Measurements from ENCODE around the gene LRIG3. TPM values are rescaled to one million over a fixed set of nuclear protein-coding genes. Genes with fewer than 3 reads are reported as not detected.
"Not testable (repeated sequence)": the region's sequence is repeated elsewhere in the genome, so short reads cannot be mapped to it uniquely, and the experiment has no call there.

LRIG3 gene
- total and polyA plus RNA-seq, 9 of the 15 experiments (the other 6 are each of a cell fraction or from before 2014, with no cell fraction given): 0.18 TPM; not detected in 8

DNA sequence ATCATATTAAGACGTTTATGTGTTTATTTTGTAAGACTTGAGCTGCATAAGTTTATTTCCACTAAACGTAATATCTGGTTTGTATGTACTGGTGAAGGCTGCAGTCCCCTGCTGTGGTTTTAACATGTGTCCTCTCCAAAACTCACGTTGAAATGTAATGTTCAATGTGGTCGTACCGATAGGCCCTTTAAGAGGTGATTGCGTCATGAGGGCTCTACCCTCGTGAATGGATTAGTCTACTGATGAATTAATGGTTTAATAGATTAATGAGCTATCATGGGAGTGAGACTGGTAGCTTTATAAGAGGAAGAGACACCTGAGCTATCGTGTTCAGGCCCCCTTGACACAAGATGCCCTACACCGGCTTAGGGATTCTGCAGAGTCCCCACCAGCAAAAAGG lies 14.9 kb downstream of the LRIG3 start:
- no peaks in the 10 kb centered on the region for H3K9me1 ChIP-seq (ENCODE audit: control insufficient read depth, insufficient read depth, low read length)
- no peaks in the 10 kb centered on the region for H4K20me1 ChIP-seq (replicated peaks; ENCODE audit: control insufficient read depth, insufficient read depth, low read length)
- FAIRE-seq (no peak), ATAC-seq (no peak), DNase-seq (ENCODE audit: extremely low read depth in 1 of 4, low spot score in 3 of 4) (no peak)
- H3K9ac ChIP-seq (ENCODE audit: insufficient read depth in 1 of 2, low read depth in 2 of 2, low read length in 2 of 2): no peak overlapping the region
- H3K9me3 ChIP-seq (replicated peaks; ENCODE audit: control insufficient read depth, insufficient read depth, low read depth, low read length): no peaks in the 10 kb centered on the region
- no peaks in the 10 kb centered on the region for H3K36me3 ChIP-seq (ENCODE audit: control insufficient read depth, insufficient read depth, low read length)
- no peak overlapping the region for H3K4me2 ChIP-seq (ENCODE audit: insufficient read depth, low read length)
- no peak for TF ChIP-seq NRF1 (conservative IDR thresholded peaks at IDR 0.05 in 1 of 2, IDR thresholded peaks at IDR 0.05 in 1 of 2)
- TF ChIP-seq ZNF707 (CRISPR knock-in tag; conservative IDR thresholded peaks at IDR 0.05): no peak
- TF ChIP-seq NONO (IDR thresholded peaks at IDR 0.05; ENCODE audit: low read depth in 2 of 2, low read length in 1 of 2): no peak
- no peak for TF ChIP-seq MYC (IDR thresholded peaks at IDR 0.05; ENCODE audit: low read depth, low read length)
- TF ChIP-seq MYC (CRISPR knock-in tag; IDR thresholded peaks at IDR 0.05; ENCODE audit: borderline replicate concordance, low read depth): no peak
- TF ChIP-seq, protein P1, sequence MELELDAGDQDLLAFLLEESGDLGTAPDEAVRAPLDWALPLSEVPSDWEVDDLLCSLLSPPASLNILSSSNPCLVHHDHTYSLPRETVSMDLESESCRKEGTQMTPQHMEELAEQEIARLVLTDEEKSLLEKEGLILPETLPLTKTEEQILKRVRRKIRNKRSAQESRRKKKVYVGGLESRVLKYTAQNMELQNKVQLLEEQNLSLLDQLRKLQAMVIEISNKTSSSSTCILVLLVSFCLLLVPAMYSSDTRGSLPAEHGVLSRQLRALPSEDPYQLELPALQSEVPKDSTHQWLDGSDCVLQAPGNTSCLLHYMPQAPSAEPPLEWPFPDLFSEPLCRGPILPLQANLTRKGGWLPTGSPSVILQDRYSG (tag; conservative IDR thresholded peaks at IDR 0.05; ENCODE audit: low read depth): no peak
- TF ChIP-seq GATA2 (CRISPR knock-in tag; IDR thresholded peaks at IDR 0.05): no peak
- TF ChIP-seq RFX5 (IDR thresholded peaks at IDR 0.05; ENCODE audit: low read depth, low read length): no peak
- TF ChIP-seq, protein P2, sequence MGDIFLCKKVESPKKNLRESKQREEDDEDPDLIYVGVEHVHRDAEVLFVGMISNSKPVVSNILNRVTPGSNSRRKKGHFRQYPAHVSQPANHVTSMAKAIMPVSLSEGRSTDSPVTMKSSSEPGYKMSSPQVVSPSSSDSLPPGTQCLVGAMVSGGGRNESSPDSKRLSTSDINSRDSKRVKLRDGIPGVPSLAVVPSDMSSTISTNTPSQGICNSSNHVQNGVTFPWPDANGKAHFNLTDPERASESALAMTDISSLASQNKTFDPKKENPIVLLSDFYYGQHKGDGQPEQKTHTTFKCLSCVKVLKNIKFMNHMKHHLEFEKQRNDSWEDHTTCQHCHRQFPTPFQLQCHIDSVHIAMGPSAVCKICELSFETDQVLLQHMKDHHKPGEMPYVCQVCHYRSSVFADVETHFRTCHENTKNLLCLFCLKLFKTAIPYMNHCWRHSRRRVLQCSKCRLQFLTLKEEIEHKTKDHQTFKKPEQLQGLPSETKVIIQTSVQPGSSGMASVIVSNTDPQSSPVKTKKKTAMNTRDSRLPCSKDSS (IDR thresholded peaks at IDR 0.05; ENCODE audit: low read depth, partially characterized antibody): no peak
- no peak for TF ChIP-seq CBFA2T2 (conservative IDR thresholded peaks at IDR 0.05)
- TF ChIP-seq, protein P3, sequence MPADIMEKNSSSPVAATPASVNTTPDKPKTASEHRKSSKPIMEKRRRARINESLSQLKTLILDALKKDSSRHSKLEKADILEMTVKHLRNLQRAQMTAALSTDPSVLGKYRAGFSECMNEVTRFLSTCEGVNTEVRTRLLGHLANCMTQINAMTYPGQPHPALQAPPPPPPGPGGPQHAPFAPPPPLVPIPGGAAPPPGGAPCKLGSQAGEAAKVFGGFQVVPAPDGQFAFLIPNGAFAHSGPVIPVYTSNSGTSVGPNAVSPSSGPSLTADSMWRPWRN (IDR thresholded peaks at IDR 0.05; ENCODE audit: low read depth): no peak
- no peaks in the 10 kb centered on the region for H3K4me1 ChIP-seq (replicated peaks in 1 of 2; ENCODE audit: control insufficient read depth in 2 of 2, insufficient read depth in 2 of 2, low read length in 2 of 2)
- BruUV-seq (replicated peaks): no TSS peak
- WGBS (ENCODE audit: insufficient coverage, low coverage, missing lambda C conversion rate): under 1% methylated on average over 9 of the region's 9 CpGs
- intact Hi-C loops (cut with micrococcal nuclease) (no loop called here), in situ Hi-C loops (cut with MboI) (no loop called here)
- no peak overlapping the region for H3K27ac ChIP-seq (ENCODE audit: extremely low read depth, low read depth, low read length)
- no peak overlapping the region for H2AFZ ChIP-seq (ENCODE audit: low read depth, low read length)
- H3K27me3 ChIP-seq (ENCODE audit: control insufficient read depth in 2 of 2, insufficient read depth in 2 of 2, low read length in 2 of 2): no peaks in the 10 kb centered on the region
- CTCF ChIA-PET (ENCODE audit: low intra/inter-chr PET ratio): no interaction called here
- POLR2A ChIA-PET: no interaction called here
- no peaks in the 10 kb centered on the region for H3K79me2 ChIP-seq (ENCODE audit: control insufficient read depth, insufficient read depth, low read length)
- no peak overlapping the region for H3K4me3 ChIP-seq

DNA sequence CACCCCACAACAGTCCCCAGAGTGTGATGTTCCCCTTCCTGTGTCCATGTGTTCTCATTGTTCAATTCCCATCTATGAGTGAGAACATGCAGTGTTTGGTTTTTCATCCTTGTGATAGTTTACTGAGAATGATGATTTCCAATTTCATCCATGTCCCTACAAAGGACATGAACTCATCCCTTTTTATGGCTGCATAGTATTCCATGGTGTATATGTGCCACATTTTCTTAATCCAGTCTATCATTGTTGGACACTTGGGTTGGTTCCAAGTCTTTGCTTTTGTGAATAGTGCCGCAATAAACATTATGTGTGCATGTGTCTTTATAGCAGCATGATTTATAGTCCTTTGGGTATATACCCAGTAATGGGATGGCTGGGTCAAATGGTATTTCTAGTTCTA lies 17.6 kb downstream of the LRIG3 start:
- H3K9me3 ChIP-seq (replicated peaks; ENCODE audit: control insufficient read depth, insufficient read depth, low read depth, low read length); in situ Hi-C loops (cut with MboI); H2AFZ ChIP-seq (ENCODE audit: low read depth, low read length); H3K4me3 ChIP-seq; H3K9ac ChIP-seq (ENCODE audit: insufficient read depth in 1 of 2, low read depth in 2 of 2, low read length in 2 of 2); H3K9me1 ChIP-seq (ENCODE audit: control insufficient read depth, insufficient read depth, low read length); ATAC-seq; H4K20me1 ChIP-seq (replicated peaks; ENCODE audit: control insufficient read depth, insufficient read depth, low read length); H3K4me1 ChIP-seq (replicated peaks in 1 of 2; ENCODE audit: control insufficient read depth in 2 of 2, insufficient read depth in 2 of 2, low read length in 2 of 2); intact Hi-C loops (cut with micrococcal nuclease); BruUV-seq (replicated peaks); H3K36me3 ChIP-seq (ENCODE audit: control insufficient read depth, insufficient read depth, low read length); H3K79me2 ChIP-seq (ENCODE audit: control insufficient read depth, insufficient read depth, low read length); H3K27ac ChIP-seq (ENCODE audit: extremely low read depth, low read depth, low read length); FAIRE-seq; DNase-seq (ENCODE audit: extremely low read depth in 1 of 4, low spot score in 3 of 4); H3K4me2 ChIP-seq (ENCODE audit: insufficient read depth, low read length); CTCF ChIA-PET (ENCODE audit: low intra/inter-chr PET ratio); H3K27me3 ChIP-seq (ENCODE audit: control insufficient read depth in 2 of 2, insufficient read depth in 2 of 2, low read length in 2 of 2); POLR2A ChIA-PET: not testable (repeated sequence)
- WGBS (ENCODE audit: insufficient coverage, low coverage, missing lambda C conversion rate): 7% methylated on average over 1 of the region's 1 CpG

Measured in K562 (cell line).